SH-SY5Y (cell line): ENCODE data around the gene TRIOBP.

Source experiments
- GATA2 ChIP-seq: IDR thresholded peaks from 2 replicates; pipeline ENCODE4 v1.6.1; 2011; ENCODE audit warnings: mild to moderate bottlenecking, low read depth, low read length
- GATA3 ChIP-seq: IDR thresholded peaks from 2 replicates; pipeline ENCODE4 v1.6.1; 2011; ENCODE audit warnings: low read depth, mild to moderate bottlenecking, low read length, moderate library complexity

DNA sequence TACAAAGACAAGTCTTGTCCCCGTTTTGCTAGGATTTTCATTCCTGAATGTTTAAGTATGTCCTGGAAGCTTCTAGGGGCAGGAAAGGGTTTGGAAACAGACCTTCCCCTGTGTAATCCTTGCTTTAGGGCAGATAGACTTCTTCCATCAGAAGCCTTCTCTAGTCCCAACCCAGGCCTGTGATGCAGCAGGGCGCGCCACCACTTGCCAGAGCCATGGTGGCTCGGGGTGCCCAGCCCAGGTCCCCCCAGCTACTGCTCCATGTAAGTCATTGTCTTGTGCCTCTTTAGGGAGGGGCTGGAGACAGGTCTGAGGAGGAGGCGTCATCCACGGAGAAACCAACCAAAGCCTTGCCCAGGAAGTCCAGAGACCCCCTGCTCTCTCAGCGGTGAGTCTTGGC lies 6.4 kb upstream of the TRIOBP start:
- no peak for TF ChIP-seq GATA3
- no peak for TF ChIP-seq GATA2
